ENCODE results near the gene SLFN12L. TPM values are rescaled to one million over a fixed set of nuclear protein-coding genes. Genes with fewer than 3 reads are reported as not detected.
A peak's percentile ranks its signal among the peaks of the same experiment; 100 is the strongest.

SLFN12L gene
- total RNA-seq, 4 donors from 2014 or later: 0.50 to 3.4 (median 1.2) TPM

DNA sequence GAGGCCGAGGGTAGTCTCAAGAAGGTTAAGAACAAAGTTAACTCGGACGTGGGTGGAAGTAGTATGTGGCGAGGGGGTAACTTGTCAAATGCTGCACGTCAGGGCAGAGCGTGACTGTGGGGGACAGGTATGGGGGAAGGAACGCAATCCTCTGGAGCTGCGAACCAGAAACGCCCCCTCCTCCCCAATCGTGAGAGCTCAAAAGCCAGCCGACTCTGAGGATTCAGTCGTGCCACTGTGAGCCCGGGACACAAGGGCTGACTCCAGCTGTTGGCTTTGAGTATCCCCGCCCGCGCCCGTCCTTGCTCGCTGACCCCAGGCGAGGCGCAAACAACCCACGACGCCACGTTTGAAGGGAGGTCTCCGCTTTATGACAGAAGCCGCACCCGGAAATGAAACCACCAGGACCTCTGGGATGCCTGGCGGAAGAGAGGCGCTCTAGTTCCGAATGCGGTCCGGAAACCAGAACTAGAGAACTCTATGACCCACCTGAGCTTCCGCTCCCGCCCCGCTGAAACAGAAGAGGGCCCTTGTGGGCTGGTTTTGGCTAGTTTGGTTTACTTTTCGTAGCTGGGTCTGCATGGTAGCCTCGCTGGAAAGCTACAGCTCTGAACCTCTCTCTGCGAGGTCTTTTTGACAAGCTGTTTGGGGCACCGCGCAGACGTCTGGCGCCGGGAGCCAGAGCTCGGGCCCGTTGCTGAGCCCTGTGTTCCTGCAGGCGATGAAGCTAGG is 40.9 kb upstream of the SLFN12L start, which contains the start of gene PEX12:
TSS of gene PEX12 (minus strand) at position 375 of the 732 bp plus-strand sequence. CDS start 550 bp downstream, outside the sequence.
- DNase-seq: peak; percentile 51
- peak within 1 kb of the TSS; percentile 86 to 96 (median 90) for H3K27ac ChIP-seq
- H3K4me1 ChIP-seq: peaks cover 16 to 26% (median 16%) of the 10 kb centered on the region in 3 donors
- H3K27me3 ChIP-seq: peaks cover 0 to 3% (median 0%) of the 10 kb centered on the region in 4 donors
- peak within 1 kb of the TSS; percentile 56 to 91 (median 78) for H3K4me3 ChIP-seq
- peak in 2 of 4 donors; percentile 28 to 80 for TF ChIP-seq POLR2A (IDR thresholded peaks at IDR 0.05)
- TF ChIP-seq, protein P1, sequence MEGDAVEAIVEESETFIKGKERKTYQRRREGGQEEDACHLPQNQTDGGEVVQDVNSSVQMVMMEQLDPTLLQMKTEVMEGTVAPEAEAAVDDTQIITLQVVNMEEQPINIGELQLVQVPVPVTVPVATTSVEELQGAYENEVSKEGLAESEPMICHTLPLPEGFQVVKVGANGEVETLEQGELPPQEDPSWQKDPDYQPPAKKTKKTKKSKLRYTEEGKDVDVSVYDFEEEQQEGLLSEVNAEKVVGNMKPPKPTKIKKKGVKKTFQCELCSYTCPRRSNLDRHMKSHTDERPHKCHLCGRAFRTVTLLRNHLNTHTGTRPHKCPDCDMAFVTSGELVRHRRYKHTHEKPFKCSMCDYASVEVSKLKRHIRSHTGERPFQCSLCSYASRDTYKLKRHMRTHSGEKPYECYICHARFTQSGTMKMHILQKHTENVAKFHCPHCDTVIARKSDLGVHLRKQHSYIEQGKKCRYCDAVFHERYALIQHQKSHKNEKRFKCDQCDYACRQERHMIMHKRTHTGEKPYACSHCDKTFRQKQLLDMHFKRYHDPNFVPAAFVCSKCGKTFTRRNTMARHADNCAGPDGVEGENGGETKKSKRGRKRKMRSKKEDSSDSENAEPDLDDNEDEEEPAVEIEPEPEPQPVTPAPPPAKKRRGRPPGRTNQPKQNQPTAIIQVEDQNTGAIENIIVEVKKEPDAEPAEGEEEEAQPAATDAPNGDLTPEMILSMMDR (IDR thresholded peaks at IDR 0.05): no peak
- WGBS, 2 donors: 0% methylated on average over 21 to 27 of the region's 45 CpGs
- intact Hi-C loops (cut with DNase I): no loop called here
- H3K36me3 ChIP-seq: peaks cover 0 to 27% (median 11%) of the 10 kb centered on the region in 3 donors
- no peaks in the 10 kb centered on the region for H3K9me3 ChIP-seq

DNA sequence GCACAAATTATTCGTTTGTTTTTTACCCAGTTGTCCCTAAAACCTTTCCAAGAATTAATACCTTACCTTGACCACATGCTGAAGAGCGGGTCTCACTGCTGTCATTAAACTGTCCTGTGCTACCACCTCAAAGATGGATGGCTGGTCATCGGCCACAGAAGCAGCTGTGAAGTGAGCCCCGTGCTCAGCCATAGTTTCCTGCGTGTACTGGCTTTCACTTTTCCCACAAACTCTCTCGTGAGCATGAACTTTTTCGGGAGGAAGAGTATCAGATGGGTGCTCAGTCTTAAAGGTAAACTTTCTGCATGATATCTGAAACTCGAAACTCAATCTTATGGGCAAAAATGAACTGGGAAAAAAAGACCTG is 40.3 kb upstream of the SLFN12L start:
- 1 to 3% methylated on average over 8 of the region's 8 CpGs for WGBS, 2 donors
- DNase-seq: no peak

DNA sequence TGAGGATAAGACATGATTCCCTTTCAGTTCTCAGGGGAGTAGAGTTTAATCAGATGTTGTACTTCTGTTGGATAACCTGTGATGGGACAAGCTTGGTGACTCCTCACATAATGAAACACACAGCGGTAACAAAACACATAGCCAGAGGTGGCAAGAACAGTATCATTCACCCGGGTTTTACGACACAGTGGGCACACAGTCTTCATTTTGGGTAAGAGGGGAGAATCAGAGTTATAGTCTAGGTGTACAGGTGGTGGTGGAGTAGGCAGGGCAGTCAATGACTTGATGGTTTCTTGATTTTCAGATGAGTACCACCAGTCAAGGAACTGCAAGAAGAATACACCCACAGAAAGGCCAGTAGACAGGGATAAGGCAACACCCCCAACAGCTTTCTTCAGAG is 38.3 kb upstream of the SLFN12L start:
- H3K4me3 ChIP-seq: no peak overlapping the region
- no peak for TF ChIP-seq POLR2A (IDR thresholded peaks at IDR 0.05)
- TF ChIP-seq, protein P1 (IDR thresholded peaks at IDR 0.05): no peak
- peaks cover 16 to 32% (median 16%) of the 10 kb centered on the region in 3 donors for H3K4me1 ChIP-seq
- H3K27ac ChIP-seq: no peak overlapping the region
- WGBS, 2 donors: 68 to 91% methylated on average over 3 of the region's 3 CpGs
- no peak for DNase-seq
- H3K27me3 ChIP-seq: no peaks in the 10 kb centered on the region
- intact Hi-C loops (cut with DNase I): no loop called here
- peaks cover 0 to 34% (median 11%) of the 10 kb centered on the region in 3 donors for H3K36me3 ChIP-seq
- no peaks in the 10 kb centered on the region for H3K9me3 ChIP-seq

More for the DNA sequence above, 40.3 kb upstream of the SLFN12L start:
- intact Hi-C loops (cut with DNase I): no loop called here
- Histone ChIP-seq H3K4me3 (peak overlapping the region; percentile 56 to 91 (median 78)), H3K4me1 (peaks cover 16 to 26% (median 16%) of the 10 kb centered on the region in 3 donors), H3K9me3 (no peaks in the 10 kb centered on the region), H3K27me3 (no peaks in the 10 kb centered on the region), H3K36me3 (peaks cover 0 to 33% (median 11%) of the 10 kb centered on the region in 3 donors), H3K27ac (peak overlapping the region; percentile 86 to 96 (median 90))
- TF ChIP-seq, protein P1 (IDR thresholded peaks at IDR 0.05): no peak
- no peak for TF ChIP-seq POLR2A (IDR thresholded peaks at IDR 0.05)

DNA sequence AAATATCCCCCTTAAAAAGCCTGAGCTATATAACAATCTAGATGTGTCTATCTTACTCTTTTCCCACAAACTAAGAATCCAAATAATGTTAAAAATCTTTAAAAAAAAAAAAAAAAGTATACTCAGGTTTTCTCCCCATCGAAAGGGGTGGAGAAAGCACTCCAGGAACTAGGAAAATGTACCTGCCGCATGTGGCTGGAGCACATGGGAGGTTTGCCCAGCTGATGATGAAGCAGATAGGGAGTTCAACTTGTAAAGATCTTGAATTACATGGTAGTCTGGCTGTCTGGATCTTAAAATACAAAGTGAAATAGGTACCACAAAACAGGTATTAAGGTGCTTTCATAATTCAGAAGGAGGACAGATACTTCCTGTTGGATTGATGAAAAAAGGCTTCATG is 31.9 kb upstream of the SLFN12L start:
- intact Hi-C loops (cut with DNase I): no loop called here
- no peak for DNase-seq
- Histone ChIP-seq H3K27ac (no peak overlapping the region), H3K27me3 (no peaks in the 10 kb centered on the region), H3K4me1 (peaks cover 16 to 37% (median 22%) of the 10 kb centered on the region in 3 donors), H3K36me3 (peaks cover 0 to 17% (median 0%) of the 10 kb centered on the region in 3 donors), H3K4me3 (no peak overlapping the region), H3K9me3 (no peaks in the 10 kb centered on the region)
- 54 to 60% methylated on average over 2 of the region's 2 CpGs for WGBS, 2 donors
- TF ChIP-seq POLR2A (IDR thresholded peaks at IDR 0.05): no peak
- TF ChIP-seq, protein P1 (IDR thresholded peaks at IDR 0.05): no peak

DNA sequence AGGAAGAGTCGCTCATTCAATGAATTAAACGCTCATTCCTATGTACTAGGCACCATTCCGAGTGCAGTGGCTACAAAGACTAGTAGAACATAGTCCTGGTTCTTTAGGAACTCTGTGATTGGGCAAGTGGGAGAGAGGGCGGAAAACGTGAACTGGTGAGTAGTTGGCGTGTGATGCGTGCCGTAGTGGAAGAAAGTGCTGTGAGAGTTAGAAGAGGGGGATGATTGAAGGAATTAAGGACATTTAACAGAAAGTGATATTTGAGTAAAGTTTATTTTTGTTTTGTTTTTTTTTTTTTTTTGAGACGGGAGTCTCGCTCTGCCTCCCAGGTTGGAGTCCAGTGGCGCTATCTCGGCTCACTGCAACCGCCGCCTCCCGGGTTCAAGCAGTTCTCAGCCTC is 31.1 kb upstream of the SLFN12L start:
- peak overlapping the region; percentile 84 to 90 (median 86) for H3K27ac ChIP-seq
- intact Hi-C loops (cut with DNase I): no loop called here
- TF ChIP-seq, protein P1 (IDR thresholded peaks at IDR 0.05): no peak
- TF ChIP-seq POLR2A (IDR thresholded peaks at IDR 0.05): no peak
- DNase-seq: no peak
- peaks cover 0 to 9% (median 0%) of the 10 kb centered on the region in 3 donors for H3K36me3 ChIP-seq
- WGBS, 2 donors: 15 to 28% methylated on average over 11 to 15 of the region's 15 CpGs
- peak overlapping the region; percentile 51 to 91 (median 69) for H3K4me3 ChIP-seq
- H3K4me1 ChIP-seq: peaks cover 16 to 37% (median 22%) of the 10 kb centered on the region in 3 donors
- H3K9me3 ChIP-seq: no peaks in the 10 kb centered on the region
- no peaks in the 10 kb centered on the region for H3K27me3 ChIP-seq
